Smooth muscle cell (in vitro differentiated cells): ENCODE data around the gene SH3PXD2A. TPM values are rescaled to one million over a fixed set of nuclear protein-coding genes. Genes with fewer than 3 reads are reported as not detected.

Source experiments
- DNase-seq: peaks from one replicate; lab custom pipeline; 2025; ENCODE audit not compliant: unreplicated experiment; lab: John Stamatoyannopoulos, UW
- H2AFZ ChIP-seq: fragments of 200-600 bp; sonication (generic); 2 replicates; pipeline ENCODE4 v1.6.0; 2016; ENCODE audit warnings: antibody characterized with exemption, low read depth, mild to moderate bottlenecking
- H3F3A ChIP-seq: fragments of 200-600 bp; sonication (generic); 2 replicates; pipeline ENCODE4 v1.6.0; 2017; ENCODE audit warnings: antibody characterized with exemption, low read depth
- H3K27ac ChIP-seq: fragments of 200-600 bp; sonication (generic); 2 replicates; pipeline ENCODE4 v1.5.1; 2016; ENCODE audit warnings: low read depth, mild to moderate bottlenecking
- H3K27me3 ChIP-seq: fragments of 200-600 bp; sonication (generic); 2 replicates; pipeline ENCODE4 v1.6.1; 2016; ENCODE audit warnings: low read depth, mild to moderate bottlenecking
- H3K36me3 ChIP-seq: fragments of 200-600 bp; sonication (generic); 2 replicates; pipeline ENCODE4 v1.5.1; 2016; ENCODE audit warnings: low read depth
- H3K4me1 ChIP-seq: fragments of 200-600 bp; sonication (generic); 2 replicates; pipeline ENCODE4 v1.5.1; 2016; ENCODE audit warnings: low read depth
- H3K4me2 ChIP-seq: fragments of 200-600 bp; sonication (generic); 2 replicates; pipeline ENCODE4 v1.6.0; 2016; ENCODE audit warnings: mild to moderate bottlenecking
- H3K4me3 ChIP-seq: fragments of 200-600 bp; sonication (generic); 2 replicates; pipeline ENCODE4 v1.5.1; 2016; ENCODE audit warnings: mild to moderate bottlenecking
- H3K79me2 ChIP-seq: fragments of 200-600 bp; sonication (generic); 2 replicates; pipeline ENCODE4 v1.6.0; 2016; ENCODE audit warnings: low read depth, mild to moderate bottlenecking
- H3K9ac ChIP-seq: fragments of 200-600 bp; sonication (generic); 2 replicates; pipeline ENCODE4 v1.6.0; 2016; ENCODE audit warnings: low read depth
- H3K9me3 ChIP-seq: fragments of 200-600 bp; sonication (generic); replicated peaks from 2 replicates; pipeline ENCODE4 v1.5.1; 2016; ENCODE audit warnings: low read depth
- H4K20me1 ChIP-seq: fragments of 200-600 bp; sonication (generic); 2 replicates; pipeline ENCODE4 v1.6.0; 2016; ENCODE audit warnings: low read depth
- WGBS: methylation state at CpG from one replicate; pipeline ENCODE4 v1.1.7; 2016; ENCODE audit warnings: low lambda C conversion rate; 5-methylcytosine and 5-hydroxymethylcytosine counted together
- polyA plus RNA-seq: library from polyadenylated mRNA; unstranded; fragments of >200 nt; fragmentation: Nextera tagmentation; extraction: Ambion mirVana; gene quantifications from 2 replicates; pipeline ENCODE4 v1.2.1, GENCODE V29; 2016
- total RNA-seq: library from RNA; depleted of rRNA; stranded (reverse); fragments of >200 nt; gene quantifications from 2 replicates; pipeline ENCODE4 v1.2.3, GENCODE V29; 2014
- TF ChIP-seq, protein P1 (sequence below): fragments of 200-600 bp; sonication (generic); IDR thresholded peaks from 2 replicates; pipeline ENCODE4 v1.5.1; 2017; ENCODE audit warnings: borderline replicate concordance, mild to moderate bottlenecking, antibody characterized with exemption; ENCODE audit not compliant: insufficient read depth, poor library complexity, severe bottlenecking

Gene SH3PXD2A
- total and polyA plus RNA-seq, 2 experiments from 2014 or later = 30.1 to 37.9 TPM

DNA sequence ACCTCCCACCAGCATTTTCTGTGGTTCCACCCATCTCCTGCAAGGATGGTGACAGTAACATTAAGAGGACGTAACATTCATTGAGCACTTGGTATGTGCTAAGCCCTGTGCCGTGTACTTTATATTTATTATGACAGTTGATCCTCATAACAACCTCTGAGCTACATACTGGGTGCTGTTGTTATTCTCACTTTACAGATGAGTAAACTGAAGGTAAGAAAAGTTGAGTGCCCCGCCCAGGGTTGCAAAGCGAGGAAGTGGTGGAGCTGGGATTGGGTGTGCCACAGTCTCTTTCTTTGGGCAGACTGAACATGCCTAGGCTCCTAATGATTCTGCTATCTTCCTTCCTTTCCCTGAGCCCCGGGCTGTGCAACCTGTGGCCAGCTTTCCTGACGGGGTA lies 107.4 kb downstream of the SH3PXD2A start:
- H3K4me2 ChIP-seq = peak overlapping the region; percentile 51

DNA sequence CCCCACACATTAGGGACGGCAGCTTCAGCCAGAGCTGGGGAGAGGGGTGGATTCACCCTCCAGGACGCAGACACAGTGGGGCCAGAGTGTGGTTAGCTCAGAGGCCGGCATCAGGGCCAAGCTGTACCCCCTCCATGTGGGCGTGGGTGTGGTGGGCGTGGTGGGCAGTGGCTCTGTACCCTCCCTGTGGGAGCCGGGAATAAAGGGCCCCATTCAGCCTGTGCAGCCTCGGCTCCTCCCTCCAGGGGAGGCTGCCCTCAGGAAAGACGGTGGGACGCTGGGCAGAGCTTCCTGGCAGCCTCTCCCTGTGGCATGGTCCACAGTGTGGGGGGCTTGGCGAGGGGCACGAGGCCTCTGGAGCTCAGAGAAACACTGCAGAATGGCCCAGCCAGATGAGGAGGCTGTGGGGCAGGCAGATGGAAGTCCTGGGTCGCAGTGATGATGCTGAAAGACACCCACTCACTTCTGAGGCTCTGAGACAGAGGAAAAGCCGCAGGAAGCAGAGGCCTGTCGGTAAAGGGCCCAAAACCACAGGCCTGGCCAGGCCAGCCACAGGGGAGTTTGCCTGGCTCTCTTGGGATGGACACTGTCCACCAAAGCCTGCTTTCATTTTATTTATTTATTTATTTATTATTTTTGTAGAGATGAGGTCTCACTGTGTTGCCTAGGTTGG lies 108.0 kb downstream of the SH3PXD2A start:
- 45% methylated on average over 14 of the region's 14 CpGs for WGBS
- H3K4me1 ChIP-seq = peaks cover 6% of the 10 kb centered on the region

More for the DNA sequence above, 107.4 kb downstream of the SH3PXD2A start:
- Histone ChIP-seq H3K4me1 (peaks cover 6% of the 10 kb centered on the region), H3K27ac (peak overlapping the region; percentile 84), H4K20me1 (no peaks in the 10 kb centered on the region), H3K9me3 (no peaks in the 10 kb centered on the region), H3F3A (peaks cover 16% of the 10 kb centered on the region), H3K36me3 (no peaks in the 10 kb centered on the region), H3K27me3 (no peaks in the 10 kb centered on the region), H2AFZ (no peak overlapping the region), H3K9ac (peak overlapping the region; percentile 3), H3K4me3 (no peak overlapping the region), H3K79me2 (peaks cover 33% of the 10 kb centered on the region)
- 64% methylated on average over 6 of the region's 6 CpGs for WGBS
- TF ChIP-seq, protein P1, sequence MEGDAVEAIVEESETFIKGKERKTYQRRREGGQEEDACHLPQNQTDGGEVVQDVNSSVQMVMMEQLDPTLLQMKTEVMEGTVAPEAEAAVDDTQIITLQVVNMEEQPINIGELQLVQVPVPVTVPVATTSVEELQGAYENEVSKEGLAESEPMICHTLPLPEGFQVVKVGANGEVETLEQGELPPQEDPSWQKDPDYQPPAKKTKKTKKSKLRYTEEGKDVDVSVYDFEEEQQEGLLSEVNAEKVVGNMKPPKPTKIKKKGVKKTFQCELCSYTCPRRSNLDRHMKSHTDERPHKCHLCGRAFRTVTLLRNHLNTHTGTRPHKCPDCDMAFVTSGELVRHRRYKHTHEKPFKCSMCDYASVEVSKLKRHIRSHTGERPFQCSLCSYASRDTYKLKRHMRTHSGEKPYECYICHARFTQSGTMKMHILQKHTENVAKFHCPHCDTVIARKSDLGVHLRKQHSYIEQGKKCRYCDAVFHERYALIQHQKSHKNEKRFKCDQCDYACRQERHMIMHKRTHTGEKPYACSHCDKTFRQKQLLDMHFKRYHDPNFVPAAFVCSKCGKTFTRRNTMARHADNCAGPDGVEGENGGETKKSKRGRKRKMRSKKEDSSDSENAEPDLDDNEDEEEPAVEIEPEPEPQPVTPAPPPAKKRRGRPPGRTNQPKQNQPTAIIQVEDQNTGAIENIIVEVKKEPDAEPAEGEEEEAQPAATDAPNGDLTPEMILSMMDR = no peak
- DNase-seq = no peak

DNA sequence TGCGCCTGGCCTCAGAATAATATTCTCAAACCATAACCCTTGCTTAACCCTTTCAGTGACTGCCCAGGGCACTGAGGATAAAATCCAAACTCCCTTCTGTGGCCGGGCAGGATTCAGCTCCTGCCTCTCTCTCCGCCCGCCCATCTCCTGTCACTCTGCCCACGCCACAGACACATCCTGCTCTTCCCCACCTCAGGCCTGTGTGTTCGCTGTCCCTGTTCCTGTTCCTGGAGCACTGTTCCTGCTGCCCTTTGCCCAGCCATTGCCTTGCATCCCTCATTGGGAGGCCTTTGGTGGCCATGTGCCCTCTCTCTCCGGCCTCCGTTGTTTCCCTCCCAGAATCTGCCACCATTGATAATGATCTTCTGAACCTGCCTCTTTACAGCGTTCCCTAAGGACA lies 108.8 kb downstream of the SH3PXD2A start:
- H3K27me3 ChIP-seq = no peaks in the 10 kb centered on the region
- DNase-seq = no peak
- peaks cover 21% of the 10 kb centered on the region for H3F3A ChIP-seq
- H3K36me3 ChIP-seq = no peaks in the 10 kb centered on the region
- H3K4me3 ChIP-seq = no peak overlapping the region
- no peak overlapping the region for H2AFZ ChIP-seq
- H3K9me3 ChIP-seq = no peaks in the 10 kb centered on the region
- TF ChIP-seq, protein P1 = no peak
- H3K4me1 ChIP-seq = peaks cover 6% of the 10 kb centered on the region
- no peaks in the 10 kb centered on the region for H4K20me1 ChIP-seq
- H3K9ac ChIP-seq = peak overlapping the region; percentile 3
- 60% methylated on average over 9 of the region's 9 CpGs for WGBS
- peak overlapping the region; percentile 48 for H3K4me2 ChIP-seq
- H3K79me2 ChIP-seq = peaks cover 23% of the 10 kb centered on the region
- H3K27ac ChIP-seq = peak overlapping the region; percentile 84

More for the DNA sequence above, 108.0 kb downstream of the SH3PXD2A start:
- Histone ChIP-seq H3K79me2 (peaks cover 26% of the 10 kb centered on the region), H4K20me1 (no peaks in the 10 kb centered on the region), H3K4me3 (no peak overlapping the region), H3K9ac (peak overlapping the region; percentile 31), H3K27ac (peak overlapping the region; percentile 84), H3F3A (peaks cover 16% of the 10 kb centered on the region), H3K36me3 (no peaks in the 10 kb centered on the region), H3K27me3 (no peaks in the 10 kb centered on the region), H3K4me2 (peak overlapping the region; percentile 51), H2AFZ (no peak overlapping the region), H3K9me3 (no peaks in the 10 kb centered on the region)
- DNase-seq = no peak
- TF ChIP-seq, protein P1 = no peak
